GM12891 (cell line): ENCODE data around the gene RAN.

Experiments
- POLR2A ChIP-seq: IDR thresholded peaks from 2 replicates; pipeline ENCODE4 v1.6.1; 2011; ENCODE audit warnings: low read depth, low read length, control low read depth
- POLR2AphosphoS5 ChIP-seq: IDR thresholded peaks from 2 replicates; pipeline ENCODE4 v1.6.1; 2011; ENCODE audit warnings: low read depth, low read length, control low read depth

DNA sequence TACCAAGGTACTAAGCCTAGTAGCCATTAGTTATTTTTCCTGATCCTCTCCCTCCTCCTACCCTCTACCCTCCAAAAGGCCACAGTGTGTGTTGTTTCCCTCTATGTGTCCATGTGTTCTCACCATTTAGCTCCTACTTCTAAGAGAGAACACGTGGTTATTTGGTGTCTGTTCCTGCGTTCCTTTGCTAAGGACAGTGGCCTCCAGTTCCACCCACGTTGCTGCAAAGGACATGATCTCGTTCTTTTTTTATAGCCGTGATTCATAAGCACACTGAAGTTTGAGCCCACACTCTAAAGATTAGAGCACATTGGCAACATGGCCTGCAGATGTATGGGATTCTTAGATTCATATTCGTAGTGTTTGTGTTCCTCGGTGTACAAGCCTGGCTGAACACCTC is 24.8 kb upstream of the RAN start:
- TF ChIP-seq POLR2A (no peak), POLR2AphosphoS5 (no peak)
